GM19455 (cell line): Measurements from ENCODE around the gene CACNA2D3.

Experiments
- ATAC-seq: cut with Tn5 transposase; IDR thresholded peaks from one replicate; pipeline ENCODE4 v1.9.1; 2021; ENCODE audit not compliant: unreplicated experiment

CACNA2D3 gene

DNA sequence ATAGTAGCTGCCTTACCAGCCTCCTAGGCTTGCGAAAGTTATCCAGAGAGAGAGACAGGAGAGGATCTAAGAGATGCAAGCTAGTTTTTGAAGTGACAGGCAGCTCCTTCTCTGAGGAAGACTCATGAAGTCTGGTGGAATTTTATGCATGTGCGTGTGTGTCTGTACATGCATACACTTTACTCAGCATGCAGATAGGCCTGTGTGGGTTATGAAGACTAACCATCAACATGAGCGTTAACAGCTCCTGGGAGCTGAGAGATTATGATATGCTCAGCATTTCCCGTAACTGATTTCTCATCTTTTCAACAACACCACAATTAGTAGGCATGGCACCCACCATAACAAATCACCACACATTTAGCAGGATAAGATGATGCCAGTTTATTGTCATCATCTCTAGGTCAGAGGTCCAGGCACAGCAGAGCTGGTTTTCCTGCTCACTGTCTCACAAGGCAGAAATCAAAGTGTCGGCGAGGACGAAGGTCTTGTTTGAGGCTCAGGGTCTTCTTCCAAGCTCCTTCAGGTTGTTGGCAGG lies 239.5 kb downstream of the CACNA2D3 start:
- no peak for ATAC-seq

GRCh38 chr3:54366007-54366750 lies 243.8 kb downstream of the CACNA2D3 start:
- ATAC-seq: no peak

- no peak for ATAC-seq
Observed at GRCh38 chr3:54366839-54367238, 244.5 kb downstream of the CACNA2D3 start.

GRCh38 chr3:54372232-54372631 lies 249.9 kb downstream of the CACNA2D3 start:
- no peak for ATAC-seq

DNA sequence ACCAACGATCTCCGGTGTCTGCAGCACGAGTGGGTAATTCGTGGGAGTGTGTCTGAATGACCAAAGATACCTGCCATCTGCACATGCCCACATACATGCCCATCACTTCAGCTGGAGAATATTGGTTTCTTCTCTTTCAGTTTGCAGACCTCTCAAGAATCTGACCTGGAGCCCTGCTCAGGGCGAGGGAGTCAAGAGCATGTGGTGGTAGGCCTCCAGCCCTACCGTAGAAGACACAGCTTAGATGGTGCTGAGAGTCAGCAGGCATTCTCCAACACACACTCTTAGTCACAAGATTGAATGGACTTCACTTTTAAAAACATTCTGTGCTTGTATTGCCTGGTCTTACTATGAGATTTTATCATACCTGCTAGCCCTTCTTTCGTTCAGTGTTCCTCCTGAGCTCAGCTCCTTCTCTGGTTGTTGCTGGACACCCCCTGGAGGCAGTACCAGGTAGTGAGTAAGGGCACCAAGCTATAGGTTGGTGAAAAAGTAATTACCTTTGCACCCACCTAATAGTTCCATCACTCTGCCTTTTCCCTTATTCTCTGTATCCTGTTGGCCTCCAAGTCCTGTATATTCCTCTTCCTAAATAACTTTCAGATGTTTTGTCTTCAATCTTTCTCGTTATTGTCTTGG lies 252.0 kb downstream of the CACNA2D3 start:
- ATAC-seq: no peak

DNA sequence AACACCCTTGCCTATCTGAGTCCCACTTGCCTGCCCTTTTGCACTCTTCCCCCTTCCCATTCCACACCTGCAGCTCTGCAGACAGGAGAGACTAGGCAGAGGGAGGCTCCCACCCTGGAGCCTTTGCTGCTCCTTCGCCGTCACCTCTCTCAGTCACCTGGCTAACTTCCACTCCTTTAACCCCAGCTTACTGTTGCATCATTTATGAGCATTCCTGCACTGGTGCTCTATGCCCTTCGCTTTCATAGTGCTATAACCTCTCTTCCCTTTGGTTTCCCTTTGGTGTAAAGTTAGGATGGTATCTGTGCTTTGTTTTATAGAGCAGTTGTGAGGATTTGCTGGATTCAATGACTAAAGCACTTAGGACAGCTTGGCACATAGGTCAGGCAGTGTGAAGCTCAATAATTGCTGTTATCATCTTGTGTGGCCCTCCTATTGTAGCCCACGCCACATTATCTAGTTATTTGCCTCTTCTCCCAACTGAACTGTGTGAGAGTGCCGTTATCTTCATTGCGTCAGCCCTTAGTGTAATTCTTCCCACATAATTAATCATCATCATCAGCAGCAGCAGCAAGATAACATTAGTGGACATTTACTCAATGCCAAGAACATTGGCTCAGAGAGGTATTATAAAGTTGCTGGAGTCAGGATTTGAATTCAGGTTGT lies 253.9 kb downstream of the CACNA2D3 start:
- ATAC-seq: no peak

GRCh38 chr3:54376939-54377578 lies 254.7 kb downstream of the CACNA2D3 start:
- no peak for ATAC-seq

DNA sequence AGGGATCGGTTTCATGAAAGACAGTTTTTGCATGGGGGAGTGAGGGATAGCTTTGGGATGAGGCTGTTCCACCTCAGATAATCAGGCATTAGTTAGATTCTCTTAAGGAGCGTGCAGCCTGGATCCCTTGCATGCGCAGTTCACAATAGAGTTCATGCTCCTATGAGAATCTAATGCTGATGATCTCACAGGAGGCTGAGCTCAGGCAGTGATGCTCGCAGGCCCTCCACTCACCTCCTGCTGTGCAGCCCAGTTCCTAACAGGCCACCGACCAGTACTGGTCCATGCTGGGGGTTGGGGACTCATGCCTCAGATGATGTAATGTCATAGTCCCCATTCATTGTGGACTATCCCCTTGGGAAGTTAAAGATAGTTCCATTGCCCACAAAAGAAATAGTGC lies 255.8 kb downstream of the CACNA2D3 start:
- ATAC-seq: no peak

DNA sequence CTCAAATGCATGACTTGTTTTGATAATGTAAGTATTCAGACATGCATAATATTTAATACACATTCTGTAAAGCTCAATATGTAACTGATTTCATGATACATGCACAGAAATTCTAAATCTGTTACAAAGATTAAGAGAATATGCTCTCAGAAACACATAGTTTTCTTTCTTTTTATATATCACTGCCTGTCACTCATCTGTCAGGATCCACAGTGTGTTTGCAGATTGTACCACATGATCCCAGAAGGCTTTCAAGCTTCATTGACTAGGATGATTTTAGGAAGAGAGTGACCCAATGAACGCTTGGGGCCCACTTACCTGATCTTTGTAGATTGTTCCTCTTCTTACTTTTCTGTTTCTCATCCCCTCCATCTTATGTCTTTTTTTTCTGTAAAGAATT lies 261.9 kb downstream of the CACNA2D3 start:
- ATAC-seq: no peak

DNA sequence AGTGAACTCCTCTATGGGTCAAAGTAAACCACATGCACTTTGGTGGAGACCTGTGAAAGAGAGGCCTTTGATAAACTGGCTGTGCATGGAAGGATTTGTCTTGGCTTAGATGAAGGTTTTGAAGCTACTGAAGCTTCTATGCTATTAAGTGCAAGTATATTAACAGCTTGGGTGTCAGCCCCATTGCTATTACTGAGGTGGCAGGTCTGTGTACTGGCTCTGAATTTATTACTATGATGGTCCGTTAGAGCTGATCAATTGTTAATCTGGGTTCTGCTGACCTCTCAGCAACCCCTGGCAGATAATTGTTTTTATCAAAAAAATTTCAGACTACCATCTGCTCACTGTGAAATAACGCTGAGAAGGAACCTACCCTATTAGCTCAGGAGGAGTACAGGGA lies 268.2 kb downstream of the CACNA2D3 start:
- ATAC-seq: no peak

DNA sequence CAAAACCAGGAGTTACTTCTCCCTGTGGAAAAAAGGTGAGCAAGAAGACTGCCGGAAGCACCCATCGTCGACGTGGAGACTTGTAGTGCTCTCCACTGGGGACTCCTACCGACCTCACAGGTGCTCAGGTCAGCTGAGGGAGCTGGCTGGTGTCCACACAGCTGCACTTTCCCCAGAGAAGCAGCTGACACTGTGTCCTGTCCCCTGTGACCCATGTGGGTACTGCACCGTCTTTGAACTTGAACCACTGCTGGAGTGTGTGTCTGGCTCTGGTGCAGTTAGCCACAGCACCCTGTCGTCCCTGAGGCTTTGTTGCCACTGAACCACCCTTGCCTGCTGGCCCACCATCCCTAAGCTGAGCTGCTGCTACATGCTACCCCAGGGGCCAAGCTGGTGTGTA lies 270.8 kb downstream of the CACNA2D3 start:
- ATAC-seq: no peak

DNA sequence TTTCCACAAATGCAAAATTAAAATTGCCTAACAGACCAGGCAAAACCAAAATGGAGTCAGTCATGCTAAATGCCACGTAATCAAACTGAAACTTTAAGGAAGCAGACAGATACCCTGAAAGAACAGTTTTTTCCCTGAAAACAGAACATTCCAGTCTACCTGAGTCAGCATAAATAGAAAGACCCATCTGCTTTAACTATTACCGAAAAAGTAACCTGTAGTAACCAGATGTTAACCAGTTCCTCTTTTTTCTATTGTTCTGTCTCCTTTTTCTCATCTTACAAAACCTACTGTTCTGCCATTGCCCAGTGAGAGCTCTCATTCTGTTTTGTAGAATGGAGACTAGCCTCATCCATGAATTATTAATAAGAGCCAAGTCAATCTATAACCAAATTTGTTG lies 286.0 kb downstream of the CACNA2D3 start:
- ATAC-seq: no peak

DNA sequence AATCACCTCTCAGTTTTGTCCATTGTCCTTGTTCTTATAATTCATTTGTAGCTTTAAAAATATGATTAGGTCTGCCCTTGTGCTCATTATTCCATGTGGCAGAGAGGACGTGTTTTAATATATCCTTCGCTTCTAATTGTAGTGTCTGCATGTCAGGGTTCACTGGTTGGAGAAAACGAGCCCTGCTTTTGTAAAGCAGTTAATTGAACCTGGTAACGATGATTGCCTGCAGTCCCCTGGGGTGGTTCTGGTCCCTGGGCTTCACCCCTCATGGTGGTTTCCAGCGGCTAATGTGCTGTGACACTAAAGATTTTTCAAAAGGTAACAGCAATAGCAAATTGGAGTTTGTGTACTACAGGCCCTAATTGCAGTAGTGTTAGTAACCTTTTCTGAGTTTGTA lies 299.6 kb downstream of the CACNA2D3 start:
- no peak for ATAC-seq

DNA sequence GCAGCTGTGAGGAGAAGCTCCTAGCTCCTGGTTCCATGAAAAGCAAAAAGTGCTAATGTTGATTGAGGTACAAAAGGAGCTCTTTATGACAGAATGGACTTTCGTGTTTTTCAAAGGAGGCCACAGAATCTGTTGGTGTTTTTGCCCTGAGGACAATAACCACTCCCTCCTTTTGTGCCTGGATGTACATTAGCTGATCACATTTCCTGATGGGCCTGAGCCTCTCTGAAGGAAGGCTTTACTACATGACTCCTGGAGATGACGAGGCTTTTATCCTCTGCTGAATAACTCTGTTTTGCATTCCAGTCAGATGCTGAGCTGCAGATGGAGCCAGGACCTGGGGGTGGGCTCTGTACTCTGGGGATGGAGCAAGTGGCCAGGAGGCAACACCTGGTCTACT lies 301.9 kb downstream of the CACNA2D3 start:
- ATAC-seq: no peak

DNA sequence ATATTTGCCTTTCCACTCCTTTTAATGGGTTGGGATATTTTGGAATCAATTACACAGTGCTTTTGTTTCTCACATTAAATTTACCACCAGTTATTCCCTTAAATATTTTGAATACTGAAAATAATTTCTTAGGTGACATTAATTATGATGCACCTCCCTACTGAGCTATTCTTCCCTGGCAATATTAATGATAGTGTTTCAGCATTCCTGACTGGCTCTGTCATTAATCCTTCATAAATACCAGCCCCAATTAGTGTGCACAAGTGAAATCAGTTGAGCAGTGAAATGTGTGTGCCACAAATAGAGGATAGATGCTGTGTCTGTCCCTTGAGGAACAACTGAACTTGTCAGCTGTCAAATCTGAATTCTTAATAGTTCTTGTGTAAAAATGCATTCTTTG lies 304.0 kb downstream of the CACNA2D3 start:
- ATAC-seq: no peak

- ATAC-seq: no peak
Observed at GRCh38 chr3:54427501-54427900, 305.1 kb downstream of the CACNA2D3 start.

- no peak for ATAC-seq
Observed at GRCh38 chr3:54427941-54428871, 305.9 kb downstream of the CACNA2D3 start.

- ATAC-seq: no peak
Observed at GRCh38 chr3:54432975-54433374, 310.6 kb downstream of the CACNA2D3 start.

GRCh38 chr3:54433846-54434245 lies 311.5 kb downstream of the CACNA2D3 start:
- ATAC-seq: no peak

DNA sequence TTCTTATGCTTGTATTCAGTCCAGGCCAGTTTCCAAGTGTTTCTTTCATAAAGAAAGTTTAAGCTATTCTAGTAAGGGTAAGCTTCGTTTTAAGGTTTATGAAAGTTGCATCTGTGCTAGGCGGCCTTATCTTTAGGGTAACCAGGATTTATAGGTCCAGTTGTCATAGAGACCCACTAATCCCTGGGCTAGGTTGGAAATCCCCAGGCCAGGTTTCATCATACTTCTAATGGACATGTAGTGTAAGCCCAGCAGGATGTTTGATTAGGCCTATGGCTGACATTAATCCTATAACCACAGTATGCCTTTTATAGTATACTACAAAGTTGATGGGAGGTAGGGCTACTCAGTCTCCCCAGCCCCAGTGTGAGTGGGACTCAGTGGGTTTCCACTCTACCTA lies 312.4 kb downstream of the CACNA2D3 start:
- ATAC-seq: no peak
